Fibroblast of upper back skin (primary cell): ENCODE results near the gene BMP7.
"Not testable (repeated sequence)": the region's sequence is repeated elsewhere in the genome, so short reads cannot be mapped to it uniquely, and the experiment has no call there.

ENCODE experiments used
- DNase-seq: peaks from one replicate; pipeline ENCODE4 v3.0.0-alpha.2; 2013

Gene BMP7

DNA sequence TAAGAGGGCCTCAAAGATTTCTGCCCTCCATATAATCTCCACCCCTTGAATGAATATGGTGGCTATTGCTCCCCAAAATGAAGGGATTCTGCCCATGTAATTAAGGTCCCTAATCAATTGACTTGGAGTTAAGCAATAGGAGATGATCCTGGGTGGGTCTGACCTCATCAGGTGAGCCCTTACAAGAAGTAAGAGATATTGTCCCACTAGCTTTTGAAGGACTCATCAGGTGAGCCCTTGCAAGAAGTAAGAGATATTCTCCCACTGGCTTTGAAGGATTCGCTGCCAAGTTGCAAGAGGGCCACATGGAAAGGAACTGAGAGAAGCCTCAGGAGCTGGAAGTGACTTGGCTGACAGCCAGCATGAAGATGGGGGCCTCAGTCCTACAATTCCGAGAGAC is 103.4 kb downstream of the BMP7 start:
- no peak for DNase-seq

- DNase-seq = no peak
Observed at GRCh38 chr20:57162362-57162652, 104.1 kb downstream of the BMP7 start.

GRCh38 chr20:57161478-57162361 is 104.7 kb downstream of the BMP7 start:
- DNase-seq = no peak

- DNase-seq = no peak
Observed at GRCh38 chr20:57160985-57161384, 105.5 kb downstream of the BMP7 start.

GRCh38 chr20:57159945-57160610 is 106.4 kb downstream of the BMP7 start:
- DNase-seq = no peak

DNA sequence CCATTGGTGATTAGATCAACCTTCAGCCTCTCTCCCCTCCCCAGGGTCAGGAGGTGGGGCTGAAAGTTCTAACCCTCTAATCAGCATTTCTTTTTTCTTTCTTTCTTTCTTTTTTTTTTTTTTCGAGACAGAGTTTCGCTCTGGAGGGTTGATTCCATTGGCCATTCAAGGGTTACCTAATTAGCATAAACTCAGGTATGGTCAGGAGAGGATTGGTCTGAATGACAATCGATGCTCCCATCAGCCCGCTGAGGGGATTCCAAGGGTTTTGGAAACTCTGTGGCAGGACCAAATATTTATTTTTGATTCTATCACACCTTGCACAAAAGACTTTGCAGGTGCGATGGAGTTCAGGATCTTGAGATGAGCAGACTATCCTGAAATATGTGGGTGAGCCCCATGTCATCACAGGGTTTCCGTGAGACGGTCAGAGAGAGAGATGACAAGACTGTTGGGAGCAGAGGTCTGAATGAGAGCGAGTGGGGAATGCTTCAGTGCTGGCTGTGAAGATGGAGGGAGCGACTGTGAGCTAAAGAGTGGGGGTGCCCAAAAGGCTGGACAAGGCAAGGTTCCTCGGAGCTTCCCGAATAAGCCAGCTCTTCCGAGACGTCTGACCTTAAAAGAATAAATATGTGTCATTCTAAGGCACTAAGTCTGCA is 107.1 kb downstream of the BMP7 start:
- DNase-seq = no peak

DNA sequence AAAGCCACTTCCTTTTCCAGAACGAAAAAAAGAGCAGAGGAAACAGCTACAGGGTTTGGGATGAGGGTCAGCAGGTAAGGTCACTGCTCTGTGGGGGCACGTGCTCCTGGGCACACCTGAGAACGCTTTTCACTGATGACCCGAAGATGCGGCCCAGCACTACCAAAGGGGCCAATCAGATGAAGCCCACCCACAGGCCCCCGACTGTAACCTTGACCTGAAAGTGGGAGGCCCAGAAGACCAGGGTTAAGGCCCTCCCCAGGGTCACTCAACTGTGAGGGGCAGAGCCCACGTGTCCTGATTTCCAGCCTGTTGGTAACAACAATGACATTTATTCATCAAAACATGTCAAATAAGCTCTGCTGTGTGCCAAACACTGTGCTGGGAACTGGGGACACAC is 108.0 kb downstream of the BMP7 start:
- no peak for DNase-seq

- DNase-seq = not testable (repeated sequence)
Observed at GRCh38 chr20:57157787-57158186, 108.7 kb downstream of the BMP7 start.

DNA sequence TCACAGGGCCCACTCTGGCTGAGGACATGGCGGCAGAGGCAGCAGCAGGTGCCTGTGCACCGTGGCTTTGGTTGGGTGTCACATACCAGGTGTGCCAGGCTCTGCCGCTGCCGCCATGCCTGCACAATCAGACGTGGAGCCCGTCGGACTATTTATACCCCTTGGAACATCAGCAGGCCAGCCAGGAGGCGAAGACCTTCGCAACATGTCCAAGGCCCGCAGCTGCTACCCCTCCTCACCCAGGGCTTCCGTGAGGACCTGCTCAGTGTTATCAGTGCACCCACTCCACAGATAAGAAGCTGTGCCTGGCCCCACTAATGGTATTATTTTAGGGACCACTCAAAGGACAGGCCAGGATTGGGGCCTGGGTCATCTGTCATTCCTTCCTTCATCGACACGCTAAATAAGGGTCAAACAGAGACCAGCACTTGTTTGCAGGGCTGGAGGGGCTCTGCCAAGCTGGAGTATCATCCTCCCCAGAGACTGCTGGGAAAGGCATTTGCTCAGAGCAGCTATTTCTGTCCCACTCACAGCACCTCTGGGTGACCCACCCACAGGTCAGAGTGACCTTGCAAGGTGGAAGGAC is 109.2 kb downstream of the BMP7 start:
- DNase-seq = no peak

DNA sequence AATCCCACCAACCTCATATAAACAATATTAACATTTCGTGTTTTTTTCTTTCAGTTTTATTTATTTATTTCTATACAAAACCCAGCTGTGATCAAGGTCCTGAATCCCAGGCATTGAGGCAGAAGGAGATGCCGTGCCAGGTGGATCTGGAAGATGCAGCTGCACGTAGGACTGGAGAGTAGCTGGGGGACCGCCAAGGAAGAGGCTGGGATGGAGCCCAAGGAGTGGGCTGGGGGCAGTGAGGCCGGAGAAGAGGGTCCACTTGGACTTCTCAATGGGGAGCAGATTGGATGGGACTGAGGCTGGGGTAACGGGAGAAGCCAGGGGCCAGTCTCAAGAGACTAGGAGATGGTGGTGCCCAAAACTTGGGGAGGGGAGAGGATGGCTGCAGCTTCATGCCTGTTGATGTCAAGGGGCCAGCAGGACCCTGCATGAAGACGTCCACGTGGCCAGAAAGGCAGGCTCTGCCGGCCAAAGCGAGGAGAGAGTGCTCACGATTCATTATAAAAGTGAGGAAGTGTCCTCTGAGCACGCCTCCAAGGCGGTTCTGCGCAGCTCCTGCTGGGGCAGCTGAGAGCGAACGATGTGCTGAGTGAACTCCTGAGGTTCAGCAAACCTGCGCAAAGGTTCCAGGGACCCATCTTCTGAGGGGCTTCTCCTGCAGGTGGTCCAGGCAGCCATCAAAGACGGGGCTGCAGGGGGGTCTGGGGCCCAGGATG is 110.3 kb downstream of the BMP7 start:
- no peak for DNase-seq

DNA sequence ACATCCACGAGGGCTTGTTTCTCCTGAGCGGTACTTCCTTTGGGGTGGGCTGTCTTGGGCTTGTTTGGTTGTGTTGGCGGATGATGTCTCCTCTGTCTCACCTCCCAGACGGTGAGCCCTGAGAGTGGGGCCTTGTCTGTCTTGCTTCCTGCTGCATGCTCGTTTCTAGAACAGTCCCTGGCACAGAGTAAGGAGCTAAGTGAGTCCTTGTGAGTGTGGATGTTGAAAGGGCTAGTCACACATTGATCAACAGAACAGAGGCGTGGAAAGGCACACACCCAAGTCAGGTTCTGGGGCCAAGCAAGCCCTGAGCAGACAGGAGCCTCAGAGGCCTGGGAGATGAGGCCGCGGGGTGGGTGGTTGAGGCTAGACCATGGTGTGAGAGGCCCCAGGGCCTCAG is 111.0 kb downstream of the BMP7 start:
- DNase-seq = no peak

DNA sequence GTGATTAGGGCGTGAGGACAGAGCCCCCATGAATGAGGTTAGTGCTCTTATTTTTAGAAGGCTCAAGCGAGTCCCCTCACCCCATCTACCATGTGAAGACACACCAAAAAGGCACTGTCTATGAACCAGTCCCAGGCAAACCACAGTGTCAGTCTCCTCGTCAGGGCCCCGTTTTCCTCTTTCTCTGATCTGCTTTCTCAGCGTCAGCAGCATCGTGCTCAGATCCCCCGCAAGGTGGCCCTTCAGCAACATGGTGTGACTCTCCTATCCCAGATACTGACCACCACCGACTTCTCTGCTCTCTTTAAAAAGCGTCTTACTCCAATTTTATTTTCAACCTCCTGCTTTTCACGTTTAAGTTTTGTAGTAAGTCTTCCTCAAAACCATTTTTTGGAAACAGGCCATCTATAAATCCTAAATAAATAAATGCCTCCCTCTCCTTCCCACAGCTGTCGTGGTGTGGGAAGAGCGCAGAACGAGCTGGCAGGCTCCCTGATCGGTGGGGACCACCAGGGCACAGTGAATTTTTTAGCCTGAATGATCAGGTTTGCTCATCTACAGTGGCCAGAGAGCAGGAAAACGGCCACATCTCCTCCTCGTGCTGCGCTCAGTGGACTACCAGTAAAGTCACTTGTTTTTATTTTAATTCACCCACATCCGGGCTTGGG is 113.1 kb downstream of the BMP7 start:
- peak; percentile 13 for DNase-seq

DNA sequence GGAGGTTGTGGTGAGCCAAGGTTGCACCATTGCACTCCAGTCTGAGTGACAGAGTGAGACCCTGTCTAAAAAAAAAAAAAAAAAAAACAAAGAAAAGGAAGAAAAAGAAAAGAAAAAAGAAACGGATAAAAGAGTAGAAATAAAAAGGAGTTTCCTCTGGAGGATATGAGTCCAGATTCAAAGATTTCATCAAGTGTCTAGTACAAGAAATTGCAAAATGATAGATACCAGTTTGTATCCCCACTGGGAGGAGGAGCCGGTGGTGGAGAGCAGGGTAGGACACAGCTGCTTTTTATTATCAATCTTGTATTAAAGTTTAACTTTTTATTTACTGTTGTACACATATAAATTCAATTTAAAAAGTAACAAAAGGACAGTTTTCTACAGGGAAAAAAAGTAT is 113.9 kb downstream of the BMP7 start:
- DNase-seq = no peak

GRCh38 chr20:57150559-57150958 is 115.9 kb downstream of the BMP7 start:
- no peak for DNase-seq

- DNase-seq = no peak
Observed at GRCh38 chr20:57148263-57148662, 118.2 kb downstream of the BMP7 start.

DNA sequence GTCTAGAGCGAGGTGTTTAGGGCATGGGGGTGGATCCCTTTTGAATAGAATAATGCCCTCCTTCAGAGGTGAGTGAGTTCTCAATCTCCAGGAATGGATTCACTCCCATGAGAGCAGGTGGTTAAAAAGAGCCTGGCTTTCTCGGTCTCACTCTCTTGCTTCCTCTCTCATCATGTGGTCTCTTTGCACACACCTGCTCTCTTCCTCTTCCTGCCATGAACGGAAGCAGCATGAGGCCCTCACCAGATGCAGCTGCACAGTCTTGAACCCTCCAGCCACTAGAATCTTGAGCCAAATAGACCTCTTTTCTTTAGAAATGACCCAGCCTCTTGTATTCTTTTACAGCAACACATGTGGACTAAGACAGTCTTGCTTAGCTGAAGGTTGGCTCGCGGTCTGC is 119.3 kb downstream of the BMP7 start:
- DNase-seq = no peak

GRCh38 chr20:57146155-57146554 is 120.3 kb downstream of the BMP7 start:
- DNase-seq = no peak

DNA sequence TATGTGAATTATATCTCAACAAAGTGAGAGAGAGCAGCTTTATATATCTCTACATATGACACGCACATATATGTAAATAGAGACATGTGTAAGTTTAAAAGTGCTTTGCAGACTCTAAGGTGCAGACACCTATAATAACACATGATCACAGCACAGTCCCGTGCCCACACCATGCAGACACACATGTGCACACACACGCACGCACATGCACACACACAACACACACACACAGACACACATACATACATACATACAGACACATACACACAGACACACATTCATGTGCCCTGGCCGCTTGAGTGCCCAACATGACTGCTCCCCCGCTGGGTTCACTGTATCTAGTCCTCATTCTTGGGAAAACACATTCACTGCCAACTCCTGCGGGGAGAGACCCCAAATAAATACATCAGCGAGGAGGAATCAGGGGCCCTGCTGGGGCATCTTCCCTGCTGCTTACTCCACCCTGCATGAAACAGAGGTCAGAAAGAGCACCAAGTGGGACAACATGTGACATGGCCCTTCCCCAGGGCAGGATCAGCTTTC is 121.3 kb downstream of the BMP7 start:
- DNase-seq = no peak

DNA sequence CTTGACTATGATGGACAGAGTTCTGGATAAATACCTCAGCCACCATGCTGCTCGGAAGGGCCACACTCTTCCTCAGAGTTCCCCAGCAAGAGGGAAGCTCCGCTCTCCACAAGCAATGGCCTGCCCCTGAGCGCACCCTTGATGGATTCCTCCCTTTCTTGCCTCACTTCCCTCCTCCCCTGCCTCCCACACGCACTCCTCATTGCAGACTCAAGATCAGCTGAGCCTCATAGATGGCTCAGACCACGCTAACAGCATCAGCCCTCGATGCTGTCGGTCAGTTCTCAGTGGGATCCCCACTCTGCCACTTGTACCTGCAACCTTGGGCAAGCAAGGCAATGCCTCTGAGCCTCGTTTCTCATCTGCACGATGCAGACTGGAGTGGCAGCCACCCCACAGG is 123.3 kb downstream of the BMP7 start:
- no peak for DNase-seq

DNA sequence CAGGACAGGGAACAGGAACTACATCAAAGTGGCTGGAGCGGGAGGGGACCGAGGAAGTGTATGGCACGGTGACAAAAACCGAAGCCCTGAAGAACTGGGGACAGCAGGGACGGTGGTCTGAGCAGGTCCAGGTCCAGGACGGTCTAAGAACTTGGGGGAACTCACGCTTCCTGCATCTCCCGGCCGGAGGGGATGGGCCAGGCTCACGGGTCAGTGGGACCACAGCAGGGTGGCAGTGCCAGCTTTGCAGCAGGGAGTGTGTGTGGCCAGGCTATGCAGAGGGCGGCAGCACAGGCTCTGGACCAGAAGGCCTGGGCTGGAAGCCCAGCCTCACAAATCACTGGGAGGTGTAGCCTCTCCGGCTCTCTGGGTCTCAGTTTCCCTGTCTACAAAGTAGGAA is 123.8 kb downstream of the BMP7 start:
- DNase-seq = no peak

GRCh38 chr20:57141492-57141891 is 124.9 kb downstream of the BMP7 start:
- DNase-seq = no peak

- no peak for DNase-seq
Observed at GRCh38 chr20:57140416-57140965, 126.0 kb downstream of the BMP7 start.
